ENCODE measurements around the gene CUL2.
"Not testable (repeated sequence)": the region's sequence is repeated elsewhere in the genome, so short reads cannot be mapped to it uniquely, and the experiment has no call there.

The CUL2 gene

DNA sequence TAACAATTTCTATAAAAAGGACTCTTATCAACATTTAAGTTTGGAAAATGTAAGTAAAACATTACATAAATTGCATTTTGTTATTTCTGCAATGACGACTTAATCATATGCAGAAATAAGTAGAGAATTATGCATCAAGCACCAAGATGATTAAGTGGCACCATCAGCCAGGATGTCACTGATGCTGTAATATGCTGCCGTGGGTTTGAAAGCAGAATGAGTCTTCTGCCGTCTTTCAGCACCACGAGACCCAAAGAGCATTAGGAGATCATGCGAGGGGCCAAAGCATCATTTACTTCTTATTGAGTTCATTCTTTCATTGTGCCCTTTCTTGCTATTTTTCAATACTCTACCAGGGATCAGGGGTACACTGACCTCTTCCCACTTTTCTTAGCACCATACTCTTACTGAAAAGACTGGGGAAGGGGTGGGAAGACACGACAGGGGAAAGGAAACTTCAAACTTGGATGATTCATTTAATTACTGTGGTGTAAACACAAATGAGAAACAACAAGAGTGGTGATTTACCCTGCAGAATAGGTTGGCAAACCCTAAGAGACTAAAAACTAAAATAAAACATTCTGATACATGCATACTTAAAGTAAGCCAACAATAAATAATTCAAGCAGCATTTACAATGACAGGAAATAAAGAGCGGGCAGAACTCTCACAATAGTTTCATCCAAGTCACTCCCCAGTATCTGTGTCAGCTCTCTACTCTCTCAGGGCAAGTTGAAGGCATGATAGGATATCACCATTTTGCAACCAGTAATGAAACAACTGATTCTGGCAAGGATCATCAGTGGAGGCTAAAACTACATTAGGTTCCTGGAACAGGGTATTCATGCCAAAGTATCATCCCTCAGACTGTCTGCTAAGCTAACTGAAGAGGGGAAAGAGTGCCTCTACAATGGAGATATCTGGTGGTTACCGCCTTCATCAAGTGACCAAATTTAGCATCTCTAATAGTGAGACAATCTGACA is 70.8 kb downstream of the CUL2 start:
- peak; percentile 10 for DNase-seq (ENCODE audit: low spot score)

DNA sequence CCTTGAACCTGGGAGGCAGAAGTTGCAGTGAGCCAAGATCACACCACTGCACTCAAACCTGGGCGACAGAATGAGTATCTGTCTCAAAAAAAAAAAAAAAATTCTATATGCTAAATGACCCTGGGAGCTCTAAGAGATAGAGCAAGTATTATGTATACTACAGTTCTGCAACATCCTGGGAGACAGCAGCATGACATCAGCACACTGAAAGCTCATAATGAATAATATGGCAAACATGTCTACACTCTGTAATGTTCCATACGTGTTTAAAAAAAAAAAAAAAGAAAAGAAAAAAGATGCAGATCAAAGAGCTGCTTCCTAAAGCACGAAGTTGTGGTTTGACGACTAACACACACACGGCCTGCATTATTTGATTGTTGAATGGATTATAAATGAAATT is 72.5 kb downstream of the CUL2 start:
- DNase-seq (ENCODE audit: low spot score): no peak

DNA sequence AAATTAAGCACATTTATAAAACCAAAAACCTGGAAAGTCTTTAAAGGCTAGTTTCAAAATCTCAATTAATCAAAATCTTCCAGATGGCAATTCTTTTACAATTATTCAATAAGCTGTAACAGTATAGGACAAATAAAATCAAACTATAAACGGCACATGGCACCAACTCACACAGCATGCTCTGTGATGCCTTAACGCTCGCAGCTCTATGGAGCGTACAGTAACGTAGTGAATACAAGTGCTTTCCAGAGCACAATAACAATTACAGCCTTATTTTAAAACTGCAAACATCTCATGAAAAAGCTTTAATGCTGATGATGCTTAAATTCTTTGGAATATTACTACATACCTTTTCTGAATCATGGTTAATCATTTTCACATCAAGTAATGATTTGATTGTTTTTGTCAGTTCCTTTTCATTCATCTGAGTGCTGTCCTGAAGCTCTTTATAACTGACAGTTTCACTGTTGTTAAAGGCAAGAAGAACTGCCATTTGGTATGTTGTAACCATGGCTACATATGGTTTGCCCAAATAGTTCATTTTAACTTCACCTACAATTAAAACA is 74.2 kb downstream of the CUL2 start:
- DNase-seq (ENCODE audit: low spot score): no peak

DNA sequence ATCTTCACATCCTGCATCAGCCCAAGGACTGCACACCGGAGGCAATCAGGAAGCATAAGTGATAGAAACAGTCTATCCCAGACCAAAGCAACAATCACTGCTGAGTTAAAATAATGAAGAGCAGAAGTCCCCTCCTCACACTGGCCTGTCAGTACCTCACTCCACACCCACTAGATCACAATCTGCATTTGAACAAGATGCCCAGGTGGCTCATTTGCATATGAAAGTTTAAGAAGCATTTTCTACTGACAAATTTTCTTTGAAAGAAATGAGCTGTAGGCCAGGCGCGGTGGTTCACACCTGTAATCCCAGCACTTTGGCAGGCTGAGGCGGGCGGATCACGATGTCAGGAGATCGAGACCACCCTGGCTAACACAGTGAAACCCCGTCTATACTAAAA is 77.4 kb downstream of the CUL2 start:
- no peak for DNase-seq (ENCODE audit: low spot score)

DNA sequence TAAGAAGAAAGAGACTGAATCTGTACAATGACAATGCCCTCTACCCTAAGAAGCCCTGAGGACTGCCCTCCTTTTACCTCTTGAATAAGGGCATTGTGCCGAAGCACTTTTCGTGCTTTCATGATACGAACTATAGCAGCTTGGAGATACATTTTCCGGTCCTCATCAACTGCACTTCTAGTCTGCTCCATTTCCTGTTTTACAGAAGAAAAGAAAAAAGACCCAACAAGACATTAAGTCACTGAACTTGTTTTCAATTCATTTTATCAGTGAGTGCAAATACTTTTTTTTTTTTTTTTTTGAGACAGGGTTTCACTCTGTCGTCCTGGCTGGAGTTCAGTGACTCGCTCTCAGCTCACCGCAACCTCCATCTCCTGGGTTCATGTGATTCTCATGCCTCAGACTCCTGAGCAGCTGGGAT is 78.4 kb downstream of the CUL2 start:
- DNase-seq (ENCODE audit: low spot score): no peak

DNA sequence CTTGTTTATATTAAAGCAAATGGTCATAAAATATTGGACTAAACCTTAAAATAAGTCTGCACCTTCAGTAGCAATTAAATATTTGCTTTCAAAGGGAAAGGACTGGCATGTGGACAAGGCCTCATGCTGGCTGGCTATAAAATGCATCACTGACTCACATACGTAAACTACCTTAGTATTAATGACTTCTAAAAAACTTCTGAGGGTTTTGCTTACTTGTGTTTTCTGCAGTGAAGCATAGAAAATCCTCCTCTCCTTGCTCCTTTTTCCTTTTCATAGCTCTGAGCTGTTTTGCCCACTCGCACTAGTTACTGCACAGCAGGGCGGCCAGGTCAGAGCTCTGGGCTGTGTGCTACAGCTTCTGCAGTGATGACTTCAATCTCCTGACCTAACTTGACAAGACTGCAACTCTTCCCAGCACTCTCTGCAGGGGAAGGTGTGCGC is 82.3 kb downstream of the CUL2 start:
- DNase-seq (ENCODE audit: low spot score): no peak

DNA sequence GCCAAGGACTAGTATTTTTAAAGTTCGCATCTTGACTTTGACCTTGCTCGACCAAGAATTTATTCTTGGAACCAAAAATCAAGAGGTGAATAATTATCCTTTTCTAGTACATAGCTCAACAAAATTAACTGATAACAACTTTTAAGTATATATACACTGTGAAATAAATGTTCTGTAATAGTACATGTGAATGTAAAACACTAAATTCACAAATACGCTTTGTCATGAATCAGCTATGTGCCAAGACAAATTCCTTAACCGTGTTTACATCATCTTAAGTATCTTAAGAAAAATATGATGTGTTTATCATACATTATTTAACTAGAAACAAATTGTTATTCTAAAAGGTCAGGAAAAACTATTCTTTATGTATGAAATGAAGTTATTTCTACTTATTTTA is 83.3 kb downstream of the CUL2 start:
- DNase-seq (ENCODE audit: low spot score): no peak

DNA sequence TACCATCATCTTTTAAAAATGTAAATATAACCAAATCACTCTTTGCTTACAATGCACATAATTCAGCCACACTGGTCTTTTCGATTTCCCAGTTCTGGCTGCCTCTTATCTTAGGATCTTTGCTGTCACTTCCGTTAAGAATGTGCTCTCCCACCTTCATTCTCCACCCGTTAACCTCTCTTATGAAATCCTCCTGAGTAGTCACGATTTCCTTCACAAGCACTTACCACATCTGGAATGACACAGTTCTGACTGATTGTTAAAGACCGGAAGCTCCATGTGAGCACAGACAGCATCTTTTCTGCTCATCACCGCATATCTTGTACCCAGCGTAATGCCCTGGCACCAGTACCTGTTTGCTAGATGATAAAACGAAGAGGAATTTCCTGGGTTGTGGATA is 84.3 kb downstream of the CUL2 start:
- no peak for DNase-seq (ENCODE audit: low spot score)

DNA sequence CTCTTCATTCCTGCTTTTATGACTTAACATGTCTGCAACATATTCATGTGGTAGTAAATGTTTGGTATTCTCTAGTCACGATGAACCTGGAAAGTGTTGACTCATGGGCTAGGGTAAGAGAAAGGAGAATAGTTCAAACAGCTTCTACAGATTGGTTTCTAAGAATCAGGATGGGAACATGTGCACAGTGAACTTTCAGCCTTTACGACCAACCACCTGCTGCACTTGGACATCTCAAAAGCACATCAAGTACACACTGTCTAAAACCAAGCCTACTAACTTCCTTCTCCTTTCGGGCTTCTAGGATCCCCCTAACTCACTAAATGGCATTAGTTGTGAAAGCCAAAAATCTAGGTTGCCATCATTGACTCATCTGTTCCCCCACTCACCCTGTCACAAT is 85.5 kb downstream of the CUL2 start:
- no peak for DNase-seq (ENCODE audit: low spot score)

DNA sequence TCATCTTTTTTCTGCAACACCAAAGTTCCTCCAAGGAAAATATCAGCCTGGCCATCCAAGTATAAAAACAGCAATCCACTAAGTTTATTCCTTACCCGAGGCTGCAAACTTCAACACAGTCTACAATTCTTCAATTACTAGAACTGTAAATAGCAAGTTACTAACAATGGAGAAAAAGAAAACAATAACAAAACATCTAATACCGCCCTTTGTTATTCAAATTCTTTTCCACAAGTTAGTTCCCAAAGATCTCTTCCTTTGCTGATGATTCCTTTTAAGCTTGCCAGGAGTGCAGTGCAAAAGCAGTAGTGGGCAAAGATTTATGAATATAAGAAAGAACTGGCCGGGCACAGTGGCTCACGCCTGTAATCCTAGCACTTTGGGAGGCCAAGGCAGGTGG is 86.2 kb downstream of the CUL2 start:
- DNase-seq (ENCODE audit: low spot score): no peak

DNA sequence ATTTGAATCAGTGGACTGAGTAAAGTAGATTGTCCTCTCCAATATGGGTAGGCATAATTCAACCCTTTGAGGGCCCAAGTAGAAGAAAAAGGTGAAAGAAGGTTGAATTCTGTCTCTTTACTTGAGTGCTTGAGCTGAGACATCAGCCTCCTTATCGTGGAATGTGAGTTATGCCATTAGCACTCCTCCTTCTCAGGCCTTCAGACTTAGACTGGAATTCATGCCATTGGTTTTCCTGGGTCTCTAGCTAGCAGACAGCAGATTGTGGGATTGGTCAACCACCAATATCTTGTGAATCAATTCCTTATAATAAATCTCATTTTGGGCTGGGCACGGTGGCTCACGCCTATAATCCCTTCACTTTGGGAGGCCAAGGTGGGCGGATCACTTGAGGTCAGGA is 89.2 kb downstream of the CUL2 start:
- DNase-seq (ENCODE audit: low spot score): no peak

DNA sequence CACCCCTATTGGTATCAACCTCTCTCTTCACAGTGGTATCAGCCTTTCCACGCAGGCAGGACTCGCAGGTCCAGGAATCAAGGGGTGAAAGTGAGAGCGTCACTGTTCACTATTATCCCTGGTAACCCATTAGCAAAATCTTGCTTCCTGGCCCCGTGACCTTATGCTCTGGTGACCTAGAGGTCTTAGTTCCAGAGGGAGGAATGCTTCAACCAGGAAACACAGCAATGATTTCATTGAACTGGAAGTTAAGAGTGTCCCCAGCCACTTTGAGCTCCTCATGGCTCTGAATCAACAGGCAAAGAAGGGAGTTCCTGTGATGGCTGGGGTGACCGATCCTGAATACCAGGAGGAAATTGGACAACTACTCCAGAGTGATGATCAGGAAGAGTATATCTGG is 90.6 kb downstream of the CUL2 start:
- no peak for DNase-seq (ENCODE audit: low spot score)

DNA sequence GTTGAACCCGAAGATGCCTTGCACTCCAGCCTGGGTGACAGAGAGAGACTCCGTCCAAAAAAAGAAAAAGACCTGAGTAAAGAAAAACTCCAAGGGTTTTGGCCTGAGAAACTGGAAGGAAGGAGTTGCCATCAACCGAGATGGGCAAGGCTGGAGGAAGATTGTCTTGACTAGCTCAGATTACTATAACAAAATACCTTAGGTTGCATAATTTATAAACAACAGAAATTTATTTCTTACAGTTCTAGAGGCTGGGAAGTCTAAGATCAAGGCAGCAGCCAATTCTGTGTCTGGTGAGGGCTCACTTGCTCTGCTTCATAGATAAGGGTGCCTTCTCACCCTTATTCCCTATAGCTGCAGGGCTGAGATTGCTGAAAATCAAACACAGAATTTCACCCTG is 91.2 kb downstream of the CUL2 start:
- no peak for DNase-seq (ENCODE audit: low spot score)

DNA sequence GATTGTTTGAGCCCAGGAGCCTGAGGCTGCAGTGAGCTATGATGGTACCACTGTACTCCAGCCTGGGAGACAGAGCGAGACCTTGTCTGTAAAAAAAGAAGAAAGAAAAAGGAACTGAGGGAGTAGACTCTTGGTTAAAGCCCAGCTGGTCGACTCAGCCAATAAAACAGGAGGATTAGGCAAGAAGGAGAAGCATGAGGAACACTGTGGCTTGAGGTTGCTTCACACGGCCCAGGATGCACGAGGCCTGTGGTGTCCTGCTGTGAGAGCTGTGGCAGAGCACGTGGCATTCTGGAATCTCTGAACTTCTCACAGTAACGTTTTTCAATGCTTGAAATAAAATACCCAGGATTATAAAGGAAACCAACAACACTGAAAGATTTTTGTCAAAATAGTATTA is 93.3 kb downstream of the CUL2 start:
- peak; percentile 60 for DNase-seq (ENCODE audit: low spot score)

DNA sequence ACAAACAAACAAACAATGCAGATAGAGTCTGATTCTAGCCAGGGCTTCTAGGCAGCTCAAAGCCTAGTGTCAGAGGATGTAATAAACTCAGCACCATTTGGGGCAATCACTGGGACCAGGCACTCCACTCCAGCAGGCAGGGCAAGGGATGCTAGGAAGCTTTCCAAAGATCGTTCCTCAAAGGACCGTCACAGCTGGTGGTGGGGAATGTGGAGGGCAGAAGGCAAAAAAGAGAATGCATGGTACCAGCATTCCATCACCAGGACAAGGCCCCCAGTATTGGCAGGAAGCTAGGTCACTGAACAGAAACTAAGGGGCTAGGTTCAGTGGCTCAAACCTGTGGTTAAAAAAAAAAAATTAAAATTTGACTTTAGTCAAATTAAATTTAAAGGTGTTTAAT is 94.2 kb downstream of the CUL2 start:
- DNase-seq (ENCODE audit: low spot score): no peak

DNA sequence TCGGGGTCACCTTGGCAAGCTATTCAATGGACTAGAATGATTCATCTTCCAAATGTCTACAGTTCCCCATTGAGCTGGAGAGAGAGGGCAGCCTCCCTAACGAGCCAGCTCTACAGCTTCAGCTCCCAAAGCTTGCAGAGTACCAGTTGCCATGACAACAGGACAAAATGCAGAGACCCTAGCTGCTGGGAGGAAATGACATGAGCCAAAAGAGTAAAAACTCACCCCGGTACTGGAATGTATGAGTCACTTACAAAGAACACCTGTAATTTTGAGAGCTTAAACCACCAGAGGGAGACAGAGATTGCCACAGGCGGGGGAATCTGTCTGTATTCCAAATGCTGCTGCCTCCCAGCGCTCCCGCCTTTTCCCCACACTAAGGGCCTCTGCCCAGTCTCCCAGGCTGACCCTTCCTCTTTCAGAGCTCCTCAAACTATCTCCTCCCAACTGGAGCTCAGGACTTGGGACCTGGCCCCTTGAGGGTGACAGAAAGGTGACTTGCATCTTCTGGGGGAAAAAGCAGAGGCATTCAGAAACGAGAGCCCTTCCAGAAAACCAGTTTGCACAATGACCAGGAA is 95.5 kb downstream of the CUL2 start:
- peak; percentile 57 for DNase-seq (ENCODE audit: low spot score)

DNA sequence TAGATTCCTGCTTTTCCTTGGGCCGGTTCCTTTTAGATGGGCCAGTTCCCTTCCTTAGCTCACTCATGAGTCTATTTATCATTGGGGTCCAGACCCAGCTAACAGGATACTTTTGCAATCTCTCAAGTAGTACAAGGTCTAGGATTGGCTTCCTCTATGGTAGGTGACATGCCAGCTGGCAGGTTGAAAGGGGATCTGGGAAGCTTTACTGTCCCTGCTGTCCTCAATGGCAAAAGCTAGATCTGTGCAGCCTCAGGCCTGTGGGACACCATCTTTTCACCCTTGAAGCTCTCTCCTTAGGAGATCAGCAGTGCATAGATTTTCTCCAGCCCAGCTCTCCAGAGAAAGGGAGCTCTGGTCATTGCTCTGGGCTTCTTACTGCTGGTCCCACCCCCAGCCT is 96.4 kb downstream of the CUL2 start:
- DNase-seq (ENCODE audit: low spot score): no peak

DNA sequence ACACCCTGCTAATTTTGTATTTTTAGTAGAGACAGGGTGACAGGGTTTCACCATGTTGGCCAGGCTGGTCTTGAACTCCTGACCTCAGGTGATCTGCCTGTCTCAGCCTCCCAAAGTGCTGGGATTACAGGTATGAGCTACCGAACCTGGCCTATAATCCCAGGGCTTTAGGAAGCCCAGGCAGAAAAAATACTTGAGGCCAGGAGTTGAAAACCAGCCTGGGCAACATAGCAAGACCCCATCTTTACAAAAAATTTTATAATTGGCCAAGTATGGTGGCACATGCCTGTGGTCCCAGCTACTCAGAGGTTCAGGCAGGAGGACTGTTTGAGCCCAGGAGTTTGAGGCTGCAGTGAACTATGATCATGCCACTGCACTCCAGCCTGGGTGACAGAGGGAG is 99.0 kb downstream of the CUL2 start:
- DNase-seq (ENCODE audit: low spot score): not testable (repeated sequence)

DNA sequence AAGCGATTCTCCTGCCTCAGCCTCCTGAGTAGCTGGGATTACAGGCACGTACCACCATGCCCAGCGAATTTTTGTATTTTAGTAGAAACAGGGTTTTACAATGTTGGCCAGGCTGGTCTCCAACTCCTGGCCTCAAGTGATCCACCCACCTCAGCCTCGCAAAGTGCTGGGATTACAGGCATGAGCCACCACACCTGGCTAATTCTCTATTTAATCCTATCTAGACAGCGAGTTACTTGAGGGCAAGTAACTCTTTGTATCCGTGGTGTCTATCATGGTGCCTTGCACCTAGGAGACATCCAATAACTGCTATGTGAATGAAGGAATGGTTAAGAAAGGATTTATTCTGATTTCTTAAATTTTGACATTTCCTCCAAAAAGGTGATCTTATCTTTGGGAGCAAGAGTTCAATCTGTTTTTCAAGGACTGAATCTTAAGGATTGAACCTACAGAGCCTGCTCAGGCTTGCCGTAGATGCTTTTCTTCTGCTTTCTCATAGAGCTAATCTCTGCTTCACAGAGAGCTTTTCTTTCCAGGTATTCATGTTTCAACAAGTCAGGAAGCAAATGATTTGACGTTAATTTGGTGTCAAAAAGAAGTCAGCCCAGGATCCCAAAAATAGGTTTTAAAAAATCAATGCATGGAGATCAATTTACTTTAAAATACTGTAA is 101.6 kb downstream of the CUL2 start:
- DNase-seq (ENCODE audit: low spot score): no peak

DNA sequence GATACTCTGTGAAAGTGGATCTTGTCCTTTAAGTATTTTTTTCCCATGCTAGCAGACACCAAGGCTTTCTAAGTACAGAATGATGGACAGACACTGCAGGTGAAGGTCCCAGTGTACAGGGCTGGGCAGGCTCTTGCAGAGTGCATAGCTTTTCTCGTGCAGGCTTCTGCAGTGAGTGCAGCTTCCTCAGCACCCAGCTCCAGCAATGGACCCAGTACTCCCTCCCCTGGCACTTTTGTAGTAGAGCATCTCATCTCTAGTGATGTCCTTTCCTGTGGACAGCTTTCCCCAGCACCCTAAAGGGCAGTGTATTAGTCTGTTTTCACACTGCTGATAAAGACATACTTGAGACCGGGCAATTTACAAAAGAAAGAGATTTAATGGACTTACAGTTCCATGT is 104.3 kb downstream of the CUL2 start:
- no peak for DNase-seq (ENCODE audit: low spot score)

DNA sequence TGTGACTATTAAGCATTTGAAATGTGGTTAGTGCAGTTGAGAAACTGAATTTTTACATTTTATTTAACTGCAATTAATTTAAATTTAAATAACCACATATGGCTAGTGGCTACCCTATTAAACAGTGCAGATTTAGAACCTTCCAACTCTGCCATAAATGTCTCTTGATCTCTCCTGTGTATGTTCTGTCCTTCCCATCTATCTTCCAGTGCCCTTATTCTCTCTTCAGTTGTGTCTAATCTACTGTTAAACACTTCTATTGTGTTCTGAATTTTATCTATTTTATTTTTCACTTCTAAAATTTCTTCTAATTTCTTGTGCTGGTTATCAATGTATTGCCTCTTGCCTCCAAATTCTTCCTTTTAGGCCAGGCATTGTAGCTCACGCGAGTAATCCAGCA is 105.0 kb downstream of the CUL2 start:
- no peak for DNase-seq (ENCODE audit: low spot score)

DNA sequence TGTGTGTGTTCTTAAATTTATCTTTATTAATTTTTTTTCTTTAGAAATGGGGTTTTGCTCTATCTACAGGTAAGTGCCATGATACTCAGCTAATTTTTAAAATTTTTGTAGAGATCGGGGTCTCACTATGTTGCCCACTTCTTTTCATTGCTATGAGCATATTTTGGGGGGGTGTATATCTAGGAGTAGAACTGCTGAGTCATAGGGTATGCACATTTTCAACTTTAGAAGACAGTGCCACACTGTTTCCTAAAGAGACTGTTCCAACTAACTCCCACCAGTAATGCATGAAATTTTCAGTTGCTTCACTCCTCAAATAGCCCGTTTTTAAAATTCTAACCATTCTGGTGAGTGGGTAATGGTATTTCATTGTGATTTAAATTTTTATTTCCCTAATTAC is 108.3 kb downstream of the CUL2 start:
- DNase-seq (ENCODE audit: low spot score): no peak

DNA sequence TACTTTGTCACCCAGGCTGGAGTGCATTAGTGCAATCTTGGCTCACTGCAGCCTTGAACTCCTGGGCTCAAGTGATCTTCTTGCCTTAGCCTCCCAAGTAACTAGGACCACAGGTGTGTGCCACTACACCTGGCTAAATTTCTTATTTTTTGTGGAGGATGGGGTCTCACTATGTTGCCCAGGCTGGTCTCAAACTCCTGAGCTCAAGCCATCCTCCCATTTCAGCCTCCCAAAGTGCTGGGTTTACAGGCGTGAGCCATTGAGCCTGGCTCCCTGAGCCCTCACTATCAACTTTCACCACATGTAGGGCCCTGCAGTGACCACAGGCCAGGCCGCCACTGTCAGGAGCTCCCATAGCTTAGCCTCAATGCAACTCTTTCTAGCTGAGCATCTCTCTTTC is 110.2 kb downstream of the CUL2 start:
- no peak for DNase-seq (ENCODE audit: low spot score)
